Neural progenitor cell (in vitro differentiated cells): Measurements from ENCODE around the gene RGMB. TPM values are rescaled to one million over a fixed set of nuclear protein-coding genes. Genes with fewer than 3 reads are reported as not detected.
"Not testable (repeated sequence)": the region's sequence is repeated elsewhere in the genome, so short reads cannot be mapped to it uniquely, and the experiment has no call there.

Experiments
- DNase-seq: peaks from one replicate; pipeline ENCODE4 v3.0.0-alpha.2; 2016; ENCODE audit warnings: low spot score
- H2AFZ ChIP-seq: fragments of 200-600 bp; sonication (generic); replicated peaks from 2 replicates; pipeline ENCODE4 v1.6.1; 2016; ENCODE audit warnings: antibody characterized with exemption
- H3F3A ChIP-seq: fragments of 200-600 bp; sonication (generic); 2 replicates; pipeline ENCODE4 v1.6.1; 2016; ENCODE audit warnings: antibody characterized with exemption, low read depth
- H3K27ac ChIP-seq: fragments of 200-600 bp; sonication (generic); 2 replicates; pipeline ENCODE4 v1.5.1; 2016; ENCODE audit warnings: mild to moderate bottlenecking
- H3K27me3 ChIP-seq: fragments of 200-600 bp; sonication (generic); 2 replicates; pipeline ENCODE4 v1.6.1; 2016; ENCODE audit warnings: mild to moderate bottlenecking, moderate library complexity
- H3K36me3 ChIP-seq: fragments of 200-600 bp; sonication (generic); 2 replicates; pipeline ENCODE4 v1.5.1; 2016
- H3K4me1 ChIP-seq: fragments of 200-600 bp; sonication (generic); 2 replicates; pipeline ENCODE4 v1.6.1; 2016; ENCODE audit warnings: mixed run types
- H3K4me2 ChIP-seq: fragments of 200-600 bp; sonication (generic); 2 replicates; pipeline ENCODE4 v1.6.1; 2016
- H3K4me3 ChIP-seq: fragments of 200-600 bp; sonication (generic); 2 replicates; pipeline ENCODE4 v1.5.1; 2016
- H3K79me2 ChIP-seq: fragments of 200-600 bp; sonication (generic); 2 replicates; pipeline ENCODE4 v1.6.1; 2016; ENCODE audit warnings: low read depth
- H3K9ac ChIP-seq: fragments of 200-600 bp; sonication (generic); 2 replicates; pipeline ENCODE4 v1.6.1; 2016
- H3K9me3 ChIP-seq: fragments of 200-600 bp; sonication (generic); 2 replicates; pipeline ENCODE4 v1.5.1; 2016; ENCODE audit warnings: low read depth
- H4K20me1 ChIP-seq: fragments of 200-600 bp; sonication (generic); 2 replicates; pipeline ENCODE4 v1.6.1; 2016; ENCODE audit warnings: low read depth
- H3K27ac Mint-ChIP-seq: 3 replicates; pipeline ENCODE4 v1.8.0; 2021; ENCODE audit warnings: mixed read lengths
- H3K27me3 Mint-ChIP-seq: 2 replicates; pipeline ENCODE4 v1.8.0; 2022; ENCODE audit warnings: low read depth, mild to moderate bottlenecking, inconsistent platforms, moderate library complexity, mixed read lengths; ENCODE audit not compliant: insufficient read depth
- H3K36me3 Mint-ChIP-seq: 3 replicates; pipeline ENCODE4 v1.8.0; 2021; ENCODE audit warnings: mixed read lengths
- H3K4me1 Mint-ChIP-seq: 3 replicates; pipeline ENCODE4 v1.8.0; 2021; ENCODE audit warnings: mixed read lengths
- H3K4me3 Mint-ChIP-seq: 3 replicates; pipeline ENCODE4 v1.8.0; 2021; ENCODE audit warnings: mild to moderate bottlenecking, moderate library complexity, mixed read lengths
- H3K9me3 Mint-ChIP-seq: 3 replicates; pipeline ENCODE4 v1.8.0; 2020; ENCODE audit warnings: mixed read lengths
- EZH2 ChIP-seq: fragments of 200-600 bp; sonication (generic); IDR thresholded peaks from 2 replicates; pipeline ENCODE4 v1.6.1; 2017; ENCODE audit warnings: antibody characterized with exemption, mild to moderate bottlenecking, moderate library complexity
- EZH2phosphoT487 ChIP-seq: fragments of 200-600 bp; sonication (generic); IDR thresholded peaks from 2 replicates; pipeline ENCODE4 v1.6.1; 2017; ENCODE audit warnings: antibody characterized with exemption
- total RNA-seq: library from RNA; depleted of rRNA; stranded (reverse); fragments of >200 nt; gene quantifications from 2 replicates; pipeline ENCODE4 v1.2.3, GENCODE V29; 2015; ENCODE audit warnings: low replicate concordance
- TF ChIP-seq, protein P1 (sequence below): fragments of 200-600 bp; sonication (generic); IDR thresholded peaks from 2 replicates; pipeline ENCODE4 v1.5.1; 2017; ENCODE audit warnings: antibody characterized with exemption, mild to moderate bottlenecking

The RGMB gene
- total RNA-seq, 1 donor from 2014 or later, result 27.4 TPM

DNA sequence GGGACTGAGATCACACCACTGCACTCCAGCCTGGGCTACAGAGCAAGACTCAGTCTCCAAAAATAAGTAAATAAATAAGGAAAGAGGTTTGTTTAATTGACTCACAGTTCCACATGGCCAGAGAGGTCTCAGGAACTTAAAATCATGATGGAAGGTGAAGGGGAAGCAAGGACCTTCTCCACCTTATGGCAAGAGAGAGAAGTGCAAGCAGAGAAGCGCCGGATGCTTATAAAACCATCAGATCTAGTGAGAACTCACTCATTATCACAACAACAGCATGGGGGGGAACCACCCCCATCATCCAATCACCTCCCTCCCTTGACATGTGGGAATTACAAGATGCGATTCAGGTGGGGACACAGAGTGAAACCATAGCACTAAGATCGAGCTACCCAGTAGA, 22.8 kb upstream of the RGMB start:
- H3K9me3 Mint-ChIP-seq, result peaks cover 12% of the 10 kb centered on the region
- H3K4me3 Mint-ChIP-seq, result no peak overlapping the region
- no peaks in the 10 kb centered on the region for H3K27me3 ChIP-seq
- no peak overlapping the region for H3K4me3 ChIP-seq
- no peak overlapping the region for H2AFZ ChIP-seq
- DNase-seq, result no peak
- no peak overlapping the region for H3K27ac ChIP-seq
- no peaks in the 10 kb centered on the region for H3K4me1 Mint-ChIP-seq
- no peak overlapping the region for H3K9ac ChIP-seq
- H4K20me1 ChIP-seq, result no peaks in the 10 kb centered on the region
- no peaks in the 10 kb centered on the region for H3K4me1 ChIP-seq
- no peaks in the 10 kb centered on the region for H3K79me2 ChIP-seq
- H3F3A ChIP-seq, result no peaks in the 10 kb centered on the region
- TF ChIP-seq, protein P1, sequence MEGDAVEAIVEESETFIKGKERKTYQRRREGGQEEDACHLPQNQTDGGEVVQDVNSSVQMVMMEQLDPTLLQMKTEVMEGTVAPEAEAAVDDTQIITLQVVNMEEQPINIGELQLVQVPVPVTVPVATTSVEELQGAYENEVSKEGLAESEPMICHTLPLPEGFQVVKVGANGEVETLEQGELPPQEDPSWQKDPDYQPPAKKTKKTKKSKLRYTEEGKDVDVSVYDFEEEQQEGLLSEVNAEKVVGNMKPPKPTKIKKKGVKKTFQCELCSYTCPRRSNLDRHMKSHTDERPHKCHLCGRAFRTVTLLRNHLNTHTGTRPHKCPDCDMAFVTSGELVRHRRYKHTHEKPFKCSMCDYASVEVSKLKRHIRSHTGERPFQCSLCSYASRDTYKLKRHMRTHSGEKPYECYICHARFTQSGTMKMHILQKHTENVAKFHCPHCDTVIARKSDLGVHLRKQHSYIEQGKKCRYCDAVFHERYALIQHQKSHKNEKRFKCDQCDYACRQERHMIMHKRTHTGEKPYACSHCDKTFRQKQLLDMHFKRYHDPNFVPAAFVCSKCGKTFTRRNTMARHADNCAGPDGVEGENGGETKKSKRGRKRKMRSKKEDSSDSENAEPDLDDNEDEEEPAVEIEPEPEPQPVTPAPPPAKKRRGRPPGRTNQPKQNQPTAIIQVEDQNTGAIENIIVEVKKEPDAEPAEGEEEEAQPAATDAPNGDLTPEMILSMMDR, result peak; percentile 49
- no peak for TF ChIP-seq EZH2phosphoT487
- no peak for TF ChIP-seq EZH2
- H3K27ac Mint-ChIP-seq, result no peak overlapping the region
- peaks cover 18% of the 10 kb centered on the region for H3K9me3 ChIP-seq
- no peak overlapping the region for H3K4me2 ChIP-seq
- peaks cover 2% of the 10 kb centered on the region for H3K27me3 Mint-ChIP-seq
- no peaks in the 10 kb centered on the region for H3K36me3 ChIP-seq
- H3K36me3 Mint-ChIP-seq, result no peaks in the 10 kb centered on the region

DNA sequence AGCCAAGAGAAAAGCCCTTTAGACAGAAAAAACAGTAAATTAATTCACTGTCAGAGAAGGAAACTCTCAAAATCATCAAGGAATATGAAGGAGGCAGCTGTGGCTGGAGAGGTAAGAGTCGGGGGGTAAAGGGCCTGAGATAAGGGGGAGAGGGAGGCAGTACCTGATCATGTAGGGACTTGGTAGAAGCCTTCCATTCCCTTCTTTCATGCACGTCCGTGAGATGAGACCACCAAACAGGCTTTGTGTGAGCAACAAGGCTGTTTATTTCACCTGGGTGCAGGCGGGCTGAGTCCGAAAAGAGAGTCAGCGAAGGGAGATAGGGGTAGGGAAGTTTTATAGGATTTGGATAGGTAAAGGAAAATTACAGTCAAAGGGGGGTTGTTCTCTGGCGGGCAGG, 21.1 kb upstream of the RGMB start:
- DNase-seq, H3K27me3 Mint-ChIP-seq, H3K4me3 ChIP-seq, H3K4me1 ChIP-seq, H3K4me1 Mint-ChIP-seq, H3F3A ChIP-seq, H3K9ac ChIP-seq, H3K4me2 ChIP-seq, H3K9me3 ChIP-seq, H3K79me2 ChIP-seq, H4K20me1 ChIP-seq, H3K36me3 ChIP-seq, H2AFZ ChIP-seq, H3K27ac Mint-ChIP-seq, H3K36me3 Mint-ChIP-seq, H3K27me3 ChIP-seq, H3K4me3 Mint-ChIP-seq, H3K9me3 Mint-ChIP-seq, H3K27ac ChIP-seq: not testable (repeated sequence)

DNA sequence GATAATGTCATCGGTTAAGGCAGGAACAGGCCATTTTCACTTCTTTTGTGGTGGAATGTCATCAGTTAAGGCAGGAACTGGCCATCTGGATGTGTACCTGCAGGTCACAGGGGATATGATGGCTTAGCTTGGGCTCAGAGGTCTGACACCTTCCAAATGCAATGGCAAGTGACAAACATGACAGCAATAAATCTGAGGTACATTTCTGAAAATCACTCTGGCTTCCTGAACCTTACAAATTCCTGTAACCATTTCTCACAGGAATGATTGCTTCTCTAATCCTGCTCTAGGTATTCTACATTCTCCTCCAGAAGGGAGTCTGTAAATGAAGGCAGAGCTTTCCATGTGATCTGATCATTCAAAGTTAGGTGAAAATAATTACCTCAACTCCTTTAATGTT, 20.7 kb upstream of the RGMB start:
- H3K27me3 Mint-ChIP-seq, H3K4me1 ChIP-seq, H3K9ac ChIP-seq, H3K36me3 Mint-ChIP-seq, H3K4me1 Mint-ChIP-seq, H3F3A ChIP-seq, H3K27ac Mint-ChIP-seq, H4K20me1 ChIP-seq, H3K27ac ChIP-seq, H3K27me3 ChIP-seq, H3K9me3 Mint-ChIP-seq, H2AFZ ChIP-seq, H3K79me2 ChIP-seq, H3K9me3 ChIP-seq, H3K4me2 ChIP-seq, H3K4me3 ChIP-seq, DNase-seq, H3K4me3 Mint-ChIP-seq, H3K36me3 ChIP-seq: not testable (repeated sequence)

DNA sequence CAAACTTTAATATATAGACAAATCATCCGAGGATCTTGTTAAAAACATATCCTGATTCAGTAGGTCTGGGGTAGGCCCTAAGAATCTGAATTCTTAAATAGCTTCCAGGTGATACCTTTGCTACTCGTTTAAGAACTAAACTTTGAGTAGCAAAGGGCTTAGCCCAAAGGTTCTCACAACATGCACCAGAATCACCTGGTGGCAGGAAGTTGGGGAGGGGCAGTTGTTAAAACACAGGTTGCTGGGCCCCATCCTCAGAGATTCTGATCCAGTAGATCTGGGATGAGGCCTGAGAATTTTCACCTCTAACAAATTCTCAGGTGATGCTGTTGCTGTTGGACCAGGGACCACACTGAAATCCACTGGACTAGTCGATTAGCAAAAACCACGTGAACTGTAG, 20.0 kb upstream of the RGMB start:
- no peaks in the 10 kb centered on the region for H4K20me1 ChIP-seq
- Mint-ChIP-seq H3K9me3 (no peaks in the 10 kb centered on the region), H3K4me3 (no peak overlapping the region), H3K36me3 (peaks cover 1% of the 10 kb centered on the region), H3K27ac (no peak overlapping the region), H3K27me3 (no peaks in the 10 kb centered on the region), H3K4me1 (no peaks in the 10 kb centered on the region)
- H3K9me3 ChIP-seq, result no peaks in the 10 kb centered on the region
- H3K79me2 ChIP-seq, result no peaks in the 10 kb centered on the region
- no peak overlapping the region for H3K4me3 ChIP-seq
- H3K4me1 ChIP-seq, result no peaks in the 10 kb centered on the region
- no peaks in the 10 kb centered on the region for H3K36me3 ChIP-seq
- no peak overlapping the region for H3K4me2 ChIP-seq
- no peaks in the 10 kb centered on the region for H3F3A ChIP-seq
- no peaks in the 10 kb centered on the region for H3K27me3 ChIP-seq
- no peak overlapping the region for H3K9ac ChIP-seq
- no peak for TF ChIP-seq EZH2phosphoT487
- no peak for TF ChIP-seq EZH2
- TF ChIP-seq, protein P1, result no peak
- DNase-seq, result no peak
- H3K27ac ChIP-seq, result no peak overlapping the region
- H2AFZ ChIP-seq, result peak overlapping the region; percentile 8
